IgD-negative memory B cell (primary cell): ENCODE results near the gene AXL. TPM values are rescaled to one million over a fixed set of nuclear protein-coding genes. Genes with fewer than 3 reads are reported as not detected.
"Not testable (repeated sequence)": the region's sequence is repeated elsewhere in the genome, so short reads cannot be mapped to it uniquely, and the experiment has no call there.

Experiments used
- H3K27ac Mint-ChIP-seq, 3 donors: one replicate each; pipeline ENCODE4 v1.8.0; 2020 to 2022; ENCODE audit warnings: mild to moderate bottlenecking in 3 of 3, mixed read lengths in 3 of 3, moderate library complexity in 1 of 3
- H3K27me3 Mint-ChIP-seq: one replicate; pipeline ENCODE4 v1.8.0; 2021; ENCODE audit warnings: mixed read lengths
- H3K36me3 Mint-ChIP-seq: one replicate; pipeline ENCODE4 v1.8.0; 2020; ENCODE audit warnings: mild to moderate bottlenecking, mixed read lengths
- H3K4me1 Mint-ChIP-seq, 3 donors: one replicate each; pipeline ENCODE4 v1.8.0; 2020 to 2022; ENCODE audit warnings: mixed read lengths in 3 of 3, mild to moderate bottlenecking in 1 of 3
- H3K4me3 Mint-ChIP-seq, 4 donors: one replicate each; pipeline ENCODE4 v1.8.0; 2020 to 2022; ENCODE audit warnings: mild to moderate bottlenecking in 4 of 4, mixed read lengths in 4 of 4, moderate library complexity in 3 of 4
- H3K9me3 Mint-ChIP-seq, 3 donors: one replicate each; pipeline ENCODE4 v1.8.0; 2020 to 2021; ENCODE audit warnings: mixed read lengths in 3 of 3, mild to moderate bottlenecking in 1 of 3
- polyA plus RNA-seq: library from polyadenylated mRNA; unstranded; fragments of 300-500 nt; fragmentation: Illumina TruSeq; gene quantifications from one replicate; pipeline ENCODE4 v1.2.3, GENCODE V29; 2021

Gene AXL
- polyA plus RNA-seq, 1 donor from 2014 or later = 0.06 TPM

- Mint-ChIP-seq H3K27ac (peak overlapping the region; percentile 80 to 100 (median 99)), H3K4me1 (peaks cover 15 to 33% (median 30%) of the 10 kb centered on the region in 3 donors), H3K27me3 (no peaks in the 10 kb centered on the region), H3K9me3 (no peaks in the 10 kb centered on the region), H3K36me3 (no peaks in the 10 kb centered on the region), H3K4me3 (peak overlapping the region; percentile 90 to 98 (median 94))
Observed at GRCh38 chr19:41265395-41266153, 46.6 kb downstream of the AXL start.

DNA sequence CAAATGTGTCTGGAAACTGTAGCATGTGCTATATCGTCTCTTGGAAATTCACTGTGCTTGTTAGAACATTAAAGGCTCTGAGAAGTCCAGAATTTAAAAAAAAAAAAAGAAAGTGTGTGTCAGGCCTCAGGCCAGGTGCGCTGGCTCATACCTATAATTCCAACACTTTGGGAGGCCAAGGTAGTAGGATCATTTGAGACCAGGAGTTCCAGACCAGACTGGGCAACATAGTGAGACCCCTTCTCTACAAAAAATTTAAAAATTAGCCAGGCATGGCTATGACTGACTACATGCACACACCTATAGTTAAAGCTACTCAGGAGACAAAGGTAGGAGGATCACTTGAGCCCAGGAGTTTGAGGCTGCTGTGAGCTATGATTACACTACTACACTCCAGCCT lies 50.0 kb downstream of the AXL start:
- Mint-ChIP-seq H3K36me3 (peaks cover 6% of the 10 kb centered on the region), H3K4me1 (peaks cover 7 to 23% (median 23%) of the 10 kb centered on the region in 3 donors), H3K27me3 (no peaks in the 10 kb centered on the region), H3K4me3 (no peak overlapping the region), H3K27ac (no peak overlapping the region), H3K9me3 (no peaks in the 10 kb centered on the region)

DNA sequence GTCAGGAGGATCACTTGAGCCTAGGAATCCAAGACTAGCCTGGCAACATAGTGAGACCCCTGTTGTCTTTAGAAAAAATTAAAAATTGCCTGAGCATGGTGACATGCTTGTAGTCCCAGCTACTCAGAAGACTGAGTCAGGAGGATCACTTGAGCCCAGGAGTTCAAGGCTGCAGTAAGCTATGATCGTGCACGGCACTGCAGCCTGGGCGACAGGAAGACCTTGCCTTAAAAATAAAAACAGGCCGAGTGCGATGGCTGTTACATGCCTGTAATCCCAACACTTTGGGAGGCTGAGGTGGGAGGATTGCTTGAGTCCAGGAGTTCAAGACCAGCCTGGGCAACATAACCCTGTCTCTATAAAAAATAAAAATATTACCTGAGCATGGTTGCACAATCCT lies 50.5 kb downstream of the AXL start:
- Mint-ChIP-seq H3K36me3 (peaks cover 6% of the 10 kb centered on the region), H3K27ac (no peak overlapping the region), H3K4me1 (peaks cover 7 to 23% (median 23%) of the 10 kb centered on the region in 3 donors), H3K4me3 (no peak overlapping the region), H3K27me3 (no peaks in the 10 kb centered on the region), H3K9me3 (no peaks in the 10 kb centered on the region)

DNA sequence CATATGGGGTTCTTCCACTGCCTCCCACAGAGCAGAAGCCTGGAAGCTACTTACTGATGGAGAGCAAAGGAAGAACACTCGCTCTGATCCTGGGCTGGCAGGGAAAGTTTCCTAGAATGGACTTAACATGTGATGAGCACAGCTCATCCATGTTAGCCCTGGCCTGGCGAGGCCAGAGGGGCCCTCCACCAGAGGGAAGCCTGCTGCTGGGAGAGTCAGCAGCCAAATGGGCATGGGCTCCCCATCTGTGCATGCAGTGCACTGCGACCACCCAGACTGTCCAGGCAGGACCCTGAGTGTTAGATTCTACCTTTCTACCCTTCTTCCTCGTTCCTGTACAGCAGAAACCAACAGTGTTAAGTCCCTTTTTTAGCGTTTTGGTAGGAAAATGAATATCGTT lies 54.1 kb downstream of the AXL start:
- Mint-ChIP-seq H3K27ac (peak overlapping the region in 1 of 3 donors; percentile 43), H3K27me3 (no peaks in the 10 kb centered on the region), H3K4me1 (no peaks in the 10 kb centered on the region), H3K36me3 (peaks cover 10% of the 10 kb centered on the region), H3K9me3 (no peaks in the 10 kb centered on the region), H3K4me3 (no peak overlapping the region)

- Mint-ChIP-seq H3K4me1 (no peaks in the 10 kb centered on the region), H3K27me3 (no peaks in the 10 kb centered on the region), H3K36me3 (peaks cover 14% of the 10 kb centered on the region), H3K4me3 (no peak overlapping the region), H3K27ac (peak overlapping the region in 1 of 3 donors; percentile 48), H3K9me3 (no peaks in the 10 kb centered on the region)
Observed at GRCh38 chr19:41274802-41275201, 55.8 kb downstream of the AXL start.

- Mint-ChIP-seq H3K36me3 (peaks cover 16% of the 10 kb centered on the region), H3K27ac (peak overlapping the region in 1 of 3 donors; percentile 11), H3K27me3 (no peaks in the 10 kb centered on the region), H3K4me1 (no peaks in the 10 kb centered on the region), H3K9me3 (no peaks in the 10 kb centered on the region), H3K4me3 (peak overlapping the region in 1 of 4 donors; percentile 9)
Observed at GRCh38 chr19:41276231-41276630, 57.2 kb downstream of the AXL start.

DNA sequence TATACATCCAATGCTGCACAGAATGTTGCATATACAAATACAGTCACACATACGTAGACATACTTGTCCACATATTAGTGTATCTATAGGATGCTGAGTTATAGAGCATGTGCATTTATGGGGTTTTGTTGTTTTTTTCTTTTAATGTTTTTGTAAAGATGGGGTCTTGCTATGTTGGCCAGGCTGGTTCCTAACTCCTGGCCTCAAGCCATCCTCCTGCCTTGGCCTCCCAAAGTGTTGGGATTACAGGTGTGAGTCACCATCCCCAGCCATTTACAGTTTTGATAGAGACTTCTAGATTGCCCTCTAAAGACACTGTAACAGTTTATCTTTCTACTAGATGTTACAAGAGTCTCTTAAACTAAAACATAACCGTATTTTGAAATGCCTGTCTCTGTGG lies 59.5 kb downstream of the AXL start:
- H3K36me3 Mint-ChIP-seq = peaks cover 10% of the 10 kb centered on the region
- H3K27me3 Mint-ChIP-seq = no peaks in the 10 kb centered on the region
- no peak overlapping the region for H3K27ac Mint-ChIP-seq
- H3K9me3 Mint-ChIP-seq = no peaks in the 10 kb centered on the region
- no peak overlapping the region for H3K4me3 Mint-ChIP-seq
- no peaks in the 10 kb centered on the region for H3K4me1 Mint-ChIP-seq

GRCh38 chr19:41288673-41289530 lies 69.9 kb downstream of the AXL start:
- no peak overlapping the region for H3K4me3 Mint-ChIP-seq
- no peaks in the 10 kb centered on the region for H3K27me3 Mint-ChIP-seq
- H3K36me3 Mint-ChIP-seq = no peaks in the 10 kb centered on the region
- no peak overlapping the region for H3K27ac Mint-ChIP-seq
- H3K9me3 Mint-ChIP-seq = no peaks in the 10 kb centered on the region
- no peaks in the 10 kb centered on the region for H3K4me1 Mint-ChIP-seq

DNA sequence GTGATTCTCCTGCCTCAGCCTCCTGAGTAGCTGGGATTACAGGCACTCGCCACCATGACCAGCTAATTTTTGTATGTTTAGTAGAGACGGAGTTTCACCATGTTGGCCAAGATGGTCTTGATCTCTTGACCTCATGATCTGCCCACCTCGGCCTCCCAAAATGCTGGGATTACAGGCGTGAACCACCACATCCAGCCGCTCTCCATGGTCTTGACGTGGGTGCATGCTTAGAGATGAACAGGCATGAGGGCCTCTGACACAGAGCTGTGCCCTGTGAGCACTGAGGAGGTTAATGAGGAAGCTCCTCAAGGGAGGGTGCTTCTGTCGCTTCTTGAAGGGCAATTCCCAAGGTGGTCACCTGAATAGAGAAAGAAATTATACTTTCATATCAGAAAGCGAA lies 70.8 kb downstream of the AXL start:
- not testable (repeated sequence) for H3K9me3 Mint-ChIP-seq, H3K4me3 Mint-ChIP-seq, H3K4me1 Mint-ChIP-seq, H3K27ac Mint-ChIP-seq, H3K27me3 Mint-ChIP-seq, H3K36me3 Mint-ChIP-seq

DNA sequence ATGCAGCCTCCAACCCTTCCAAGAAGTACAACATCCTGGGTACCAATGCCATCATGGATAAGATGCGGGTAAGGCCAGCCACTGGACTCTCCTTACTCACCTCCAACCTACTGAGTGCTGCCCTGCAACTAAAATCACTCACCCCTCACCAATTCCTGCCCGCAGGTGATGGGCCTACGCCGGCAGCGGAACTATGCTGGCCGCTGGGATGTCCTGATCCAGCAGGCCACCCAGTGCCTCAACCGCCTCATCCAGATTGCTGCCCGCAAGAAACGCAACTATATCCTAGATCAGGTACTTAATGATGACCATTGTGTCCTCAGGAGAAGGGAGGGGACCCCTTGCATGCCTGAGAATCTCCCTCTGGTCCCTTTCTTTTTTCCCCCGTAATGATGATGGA lies 75.4 kb downstream of the AXL start:
- H3K4me1 Mint-ChIP-seq = peaks cover 25 to 34% (median 28%) of the 10 kb centered on the region in 3 donors
- H3K4me3 Mint-ChIP-seq = peak overlapping the region in 1 of 4 donors; percentile 29
- H3K27me3 Mint-ChIP-seq = peaks cover 3% of the 10 kb centered on the region
- H3K9me3 Mint-ChIP-seq = no peaks in the 10 kb centered on the region
- peaks cover 5% of the 10 kb centered on the region for H3K36me3 Mint-ChIP-seq
- peak overlapping the region; percentile 9 to 40 (median 38) for H3K27ac Mint-ChIP-seq

DNA sequence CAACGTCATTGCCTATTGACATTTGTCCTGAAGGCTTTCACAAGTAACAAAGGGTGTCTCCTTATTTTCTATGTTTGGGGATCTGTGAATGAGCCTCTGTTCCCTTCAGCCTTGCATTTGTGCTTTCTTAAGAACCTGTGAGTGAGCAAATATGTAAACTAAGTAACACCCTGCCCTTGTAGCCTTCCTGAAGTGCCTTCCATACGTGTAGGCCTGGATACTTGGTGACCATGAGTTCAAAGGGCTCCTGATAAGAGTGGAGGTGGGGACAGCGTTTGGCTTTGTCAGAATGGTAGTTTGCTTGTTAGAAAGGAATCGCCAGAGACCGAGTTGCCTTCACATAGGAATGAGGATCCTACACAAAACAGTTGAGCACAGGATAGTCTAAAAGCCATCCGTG lies 76.5 kb downstream of the AXL start:
- Mint-ChIP-seq H3K4me1 (peaks cover 27 to 42% (median 39%) of the 10 kb centered on the region in 3 donors), H3K36me3 (peaks cover 5% of the 10 kb centered on the region)

DNA sequence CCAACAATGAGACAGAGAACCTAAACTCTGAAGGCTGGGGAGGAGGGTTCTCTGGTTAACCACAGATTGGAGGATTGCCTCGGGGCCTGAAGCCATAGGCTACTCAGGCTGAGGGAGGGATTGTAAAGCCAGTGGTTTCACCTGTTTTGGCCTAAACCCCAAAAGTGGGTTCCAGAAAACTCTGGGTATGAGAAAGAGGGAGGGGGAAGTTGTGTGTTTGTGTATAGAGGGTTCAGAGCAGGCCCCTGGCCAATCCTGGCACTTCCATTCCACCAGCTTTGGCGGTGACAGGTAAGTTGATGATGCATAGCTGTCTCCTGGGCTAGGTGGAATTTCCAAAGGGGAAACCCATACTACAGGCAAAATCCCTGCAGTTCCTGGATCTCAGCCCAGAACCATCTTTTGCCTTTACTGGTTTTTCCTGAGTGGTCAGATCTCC lies 77.4 kb downstream of the AXL start:
- Mint-ChIP-seq H3K27me3 (peaks cover 3% of the 10 kb centered on the region), H3K36me3 (peaks cover 5% of the 10 kb centered on the region), H3K9me3 (no peaks in the 10 kb centered on the region), H3K4me3 (peak overlapping the region in 2 of 4 donors; percentile 58 to 78), H3K27ac (peak overlapping the region; percentile 96 to 100 (median 100)), H3K4me1 (peaks cover 35 to 48% (median 46%) of the 10 kb centered on the region in 3 donors)

More for the DNA sequence above, 76.5 kb downstream of the AXL start:
- Mint-ChIP-seq H3K9me3 (no peaks in the 10 kb centered on the region), H3K27me3 (peaks cover 3% of the 10 kb centered on the region), H3K4me3 (no peak overlapping the region), H3K27ac (peak overlapping the region in 2 of 3 donors; percentile 96 to 100)

DNA sequence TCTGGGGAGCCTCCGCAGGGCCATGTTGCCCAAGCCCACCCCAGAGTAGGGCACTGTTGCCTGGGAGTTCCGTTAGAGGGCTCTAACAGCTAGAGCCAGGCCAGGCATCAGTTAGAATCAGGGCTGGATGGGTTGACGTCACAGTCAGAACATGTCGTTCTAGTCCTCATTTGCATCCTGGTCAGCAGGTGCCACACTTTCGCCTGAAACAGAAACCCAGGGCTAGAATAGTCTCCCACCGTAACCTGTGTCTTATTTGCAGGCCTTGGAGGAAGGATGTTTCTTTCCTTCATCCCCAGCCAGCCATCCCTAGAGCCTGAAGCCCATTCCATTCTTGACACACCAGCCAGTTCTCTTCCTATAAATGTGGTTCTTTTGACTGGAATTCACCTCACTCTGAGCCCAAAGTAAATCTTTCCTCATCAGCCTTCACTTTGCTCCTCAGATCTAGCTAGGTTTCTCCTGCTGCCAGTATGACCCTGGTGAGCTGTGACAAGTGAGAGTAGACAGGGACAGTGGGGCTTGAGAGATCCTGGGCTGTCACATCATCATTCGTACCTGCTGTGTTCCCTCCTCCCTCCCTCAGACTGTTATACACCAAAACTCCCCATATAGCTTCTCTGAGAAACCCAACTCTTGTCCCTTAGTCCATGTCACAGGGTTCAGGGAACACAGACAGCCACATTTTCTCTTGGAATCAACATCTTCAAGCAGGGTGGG lies 78.8 kb downstream of the AXL start:
- H3K9me3 Mint-ChIP-seq = no peaks in the 10 kb centered on the region
- H3K4me3 Mint-ChIP-seq = peak overlapping the region; percentile 44 to 91 (median 83)
- peak overlapping the region; percentile 96 to 100 (median 100) for H3K27ac Mint-ChIP-seq
- H3K4me1 Mint-ChIP-seq = peaks cover 46 to 58% (median 55%) of the 10 kb centered on the region in 3 donors
- H3K27me3 Mint-ChIP-seq = peaks cover 3% of the 10 kb centered on the region
- H3K36me3 Mint-ChIP-seq = peaks cover 8% of the 10 kb centered on the region

DNA sequence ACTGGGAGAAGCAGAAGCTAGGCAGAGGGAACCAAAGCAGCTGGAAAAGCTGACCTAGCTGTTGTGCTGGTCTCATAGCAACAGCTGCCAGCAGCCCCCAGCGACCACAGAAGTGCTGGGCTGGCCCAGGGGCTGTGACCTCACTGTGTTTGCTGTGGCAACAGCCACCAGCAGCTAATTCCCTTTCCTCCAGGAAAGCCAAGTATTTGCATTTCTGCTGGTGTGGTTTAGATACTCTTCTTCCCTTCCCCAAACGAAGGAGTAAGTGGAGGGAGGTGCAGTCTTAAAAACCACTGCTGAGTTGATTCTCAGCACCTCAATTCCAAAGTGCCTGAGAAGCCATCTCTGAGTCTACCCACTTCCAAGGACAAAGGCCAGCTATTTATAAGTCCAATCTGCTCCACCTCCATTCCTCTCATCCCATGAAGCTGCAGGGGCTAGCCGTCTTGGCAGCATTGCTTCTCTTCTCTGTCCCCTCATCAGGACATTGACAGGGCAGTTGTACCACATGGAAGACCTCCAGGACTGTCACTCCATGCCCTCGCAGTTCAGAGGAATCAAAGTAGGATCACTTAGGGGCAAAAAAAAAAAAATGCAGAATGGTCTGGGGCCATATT lies 79.4 kb downstream of the AXL start:
- Mint-ChIP-seq H3K36me3 (peaks cover 8% of the 10 kb centered on the region), H3K9me3 (no peaks in the 10 kb centered on the region), H3K27me3 (peaks cover 3% of the 10 kb centered on the region), H3K27ac (peak overlapping the region; percentile 96 to 100 (median 100)), H3K4me3 (peak overlapping the region; percentile 44 to 91 (median 83)), H3K4me1 (peaks cover 51 to 61% (median 57%) of the 10 kb centered on the region in 3 donors)
